ENCODE results near the gene GGCT. TPM values are rescaled to one million over a fixed set of nuclear protein-coding genes. Genes with fewer than 3 reads are reported as not detected.

Gene GGCT
- total and polyA plus RNA-seq, 8 donors: 41.9 to 68.4 (median 61.2) TPM

GRCh38 chr7:30474893-30475292 is 29.7 kb downstream of the GGCT start:
- Histone ChIP-seq H3K4me3 (no peak overlapping the region), H3K9me3 (no peaks in the 10 kb centered on the region), H3K27me3 (no peaks in the 10 kb centered on the region), H3K4me1 (peaks cover 73 to 91% of the 10 kb centered on the region in 2 donors), H3K36me3 (no peaks in the 10 kb centered on the region), H3K27ac (peak overlapping the region; percentile 14 to 71)
- TF ChIP-seq CTCF (IDR thresholded peaks at IDR 0.05): no peak
- intact Hi-C loops (cut with DNase I): no loop called here
- ATAC-seq: no peak
- no peak for DNase-seq

- H3K9me3 ChIP-seq: no peaks in the 10 kb centered on the region
- ATAC-seq (no peak), DNase-seq (no peak)
- no peaks in the 10 kb centered on the region for H3K36me3 ChIP-seq
- no peak for TF ChIP-seq CTCF (IDR thresholded peaks at IDR 0.05)
- intact Hi-C loops (cut with DNase I): no loop called here
- peak overlapping the region in 1 of 2 donors; percentile 71 for H3K27ac ChIP-seq
- no peak overlapping the region for H3K4me3 ChIP-seq
- H3K27me3 ChIP-seq: no peaks in the 10 kb centered on the region
- H3K4me1 ChIP-seq: peaks cover 76 to 94% of the 10 kb centered on the region in 2 donors
Measured at GRCh38 chr7:30474485-30474884, 30.1 kb downstream of the GGCT start.

GRCh38 chr7:30473903-30474302 is 30.7 kb downstream of the GGCT start:
- Histone ChIP-seq H3K27me3 (no peaks in the 10 kb centered on the region), H3K4me1 (peaks cover 77 to 94% of the 10 kb centered on the region in 2 donors), H3K9me3 (no peaks in the 10 kb centered on the region), H3K4me3 (no peak overlapping the region), H3K27ac (peak overlapping the region; percentile 14 to 71), H3K36me3 (no peaks in the 10 kb centered on the region)
- TF ChIP-seq CTCF (IDR thresholded peaks at IDR 0.05): no peak
- intact Hi-C loops (cut with DNase I): no loop called here
- DNase-seq (no peak), ATAC-seq (no peak)

GRCh38 chr7:30472784-30473775 is 31.5 kb downstream of the GGCT start:
- H3K36me3 ChIP-seq: no peaks in the 10 kb centered on the region
- no peaks in the 10 kb centered on the region for H3K9me3 ChIP-seq
- H3K27ac ChIP-seq: peak overlapping the region; percentile 59 to 83
- H3K27me3 ChIP-seq: no peaks in the 10 kb centered on the region
- peaks cover 84 to 99% of the 10 kb centered on the region in 2 donors for H3K4me1 ChIP-seq
- no peak for DNase-seq
- intact Hi-C loops (cut with DNase I): no loop called here
- peak; percentile 0 for ATAC-seq
- H3K4me3 ChIP-seq: no peak overlapping the region
- no peak for TF ChIP-seq CTCF (IDR thresholded peaks at IDR 0.05)

GRCh38 chr7:30472081-30472783 is 32.4 kb downstream of the GGCT start:
- H3K4me1 ChIP-seq: peaks cover 85 to 99% of the 10 kb centered on the region in 2 donors
- no peaks in the 10 kb centered on the region for H3K36me3 ChIP-seq
- peak overlapping the region; percentile 59 to 83 for H3K27ac ChIP-seq
- ATAC-seq (no peak), DNase-seq (no peak)
- H3K9me3 ChIP-seq: no peaks in the 10 kb centered on the region
- no peak for TF ChIP-seq CTCF (IDR thresholded peaks at IDR 0.05)
- H3K27me3 ChIP-seq: no peaks in the 10 kb centered on the region
- intact Hi-C loops (cut with DNase I): no loop called here
- no peak overlapping the region for H3K4me3 ChIP-seq
